Umbilical cord (tissue), 2 donors: ENCODE results near the gene HK2. TPM values are rescaled to one million over a fixed set of nuclear protein-coding genes. Genes with fewer than 3 reads are reported as not detected.
"Not testable (repeated sequence)": the region's sequence is repeated elsewhere in the genome, so short reads cannot be mapped to it uniquely, and the experiment has no call there.

Source experiments
- DNase-seq: peaks from one replicate; pipeline ENCODE4 v3.0.0-alpha.2; 2015; ENCODE audit warnings: low spot score
- total RNA-seq: library from RNA; depleted of rRNA; stranded (reverse); fragments of >200 nt; gene quantifications from one replicate; pipeline ENCODE4 v1.2.3, GENCODE V29; 2014; ENCODE audit warnings: low replicate concordance; ENCODE audit not compliant: insufficient read depth

HK2 gene
- total RNA-seq, 1 donor from 2014 or later: 31.3 TPM

GRCh38 chr2:74895001-74895400, 61.1 kb downstream of the HK2 start:
- no peak for DNase-seq

- DNase-seq: no peak
These were observed 62.3 kb downstream of the HK2 start for GRCh38 chr2:74896232-74896631.

DNA sequence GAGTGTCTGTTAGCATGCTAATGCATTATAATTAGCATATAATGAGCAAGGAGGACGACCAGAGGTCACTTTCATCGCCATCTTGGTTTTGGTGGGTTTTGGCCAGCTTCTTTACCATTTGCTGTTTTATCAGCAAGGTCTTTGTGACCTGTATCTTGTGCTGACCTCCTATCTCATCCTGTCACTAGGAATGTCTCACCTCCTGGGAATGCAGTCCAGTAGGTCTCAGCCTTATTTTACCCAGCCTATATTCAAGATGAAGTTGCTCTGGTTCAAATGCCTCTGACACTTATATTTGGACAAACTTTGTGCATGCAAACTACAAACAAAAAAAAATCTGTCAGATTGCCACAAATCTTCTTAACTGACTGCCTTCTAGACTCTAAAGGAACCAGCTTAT, 66.3 kb downstream of the HK2 start:
- not testable (repeated sequence) for DNase-seq

GRCh38 chr2:74902281-74902860, 68.4 kb downstream of the HK2 start:
- DNase-seq: no peak

DNA sequence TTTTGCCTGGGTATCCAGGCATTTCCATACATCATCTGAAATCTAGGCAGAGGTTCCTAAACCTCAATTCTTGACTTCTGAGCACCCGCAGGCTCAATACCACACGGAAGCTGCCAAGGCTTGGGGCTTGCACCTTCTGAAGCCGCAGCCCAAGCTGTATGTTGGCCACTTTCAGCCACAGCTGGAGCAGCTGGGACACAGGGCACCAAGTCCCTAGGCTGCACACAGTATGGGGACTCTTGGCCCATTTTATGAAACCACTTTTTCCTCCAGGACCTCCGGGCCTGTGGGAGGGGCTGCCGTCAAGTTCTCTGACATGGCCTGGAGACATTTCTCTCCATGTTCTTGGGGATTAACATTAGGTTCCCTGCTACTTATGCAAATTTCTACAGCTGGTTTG, 72.5 kb downstream of the HK2 start:
- DNase-seq: no peak

- DNase-seq: not testable (repeated sequence)
These were observed 73.6 kb downstream of the HK2 start for GRCh38 chr2:74907560-74907959.

DNA sequence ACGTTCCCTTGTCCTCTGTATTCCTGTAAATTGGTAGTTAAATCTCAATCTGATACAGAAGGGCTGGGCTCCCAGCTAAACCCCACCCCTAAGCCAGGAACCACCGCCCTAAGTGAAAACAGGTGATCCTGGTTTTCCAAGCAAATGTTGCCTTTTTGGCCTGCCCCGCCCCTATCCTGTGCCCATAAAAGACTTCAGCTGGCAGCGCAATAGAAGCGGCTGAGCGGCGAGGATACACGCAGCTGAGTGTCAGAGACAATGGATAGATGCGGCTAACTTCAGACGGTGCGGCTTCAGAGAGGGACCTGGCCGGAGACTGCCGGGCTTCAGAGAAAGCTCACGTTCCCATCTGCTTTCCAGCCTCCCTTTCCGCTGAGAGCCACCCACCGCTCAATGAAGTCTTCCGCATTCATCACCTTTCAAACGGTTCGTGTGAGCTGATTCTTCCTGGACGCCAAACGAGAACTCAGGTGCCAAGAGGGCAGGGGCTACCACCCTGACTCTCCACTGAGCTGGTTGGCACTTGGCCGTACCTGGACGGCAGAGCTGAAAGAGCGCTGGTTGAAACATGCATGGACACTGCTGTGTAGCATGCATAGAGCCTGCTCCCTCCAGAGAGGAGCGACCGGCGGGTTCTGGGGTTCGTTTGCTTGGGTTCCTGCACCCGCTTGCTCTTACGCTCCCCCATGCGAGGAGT, 75.0 kb downstream of the HK2 start:
- DNase-seq: no peak

DNA sequence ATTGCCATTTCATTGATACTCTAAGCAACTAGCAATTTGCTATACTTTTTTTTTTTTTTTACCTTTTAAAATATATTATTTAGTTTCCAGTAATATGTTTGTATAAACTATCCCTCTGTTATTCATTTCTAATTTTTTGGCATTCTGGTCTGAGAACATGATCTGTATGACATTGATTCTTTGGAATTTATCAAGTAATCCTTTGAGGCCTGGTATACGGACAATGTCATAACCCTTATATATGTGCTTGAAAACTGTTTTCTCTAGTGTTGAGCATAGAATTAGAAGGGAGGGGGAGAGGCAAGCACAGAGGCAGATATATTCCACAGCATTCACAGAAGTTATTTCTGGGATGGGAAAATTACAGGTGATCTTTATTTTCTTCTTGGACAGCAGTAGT, 76.3 kb downstream of the HK2 start:
- no peak for DNase-seq

- no peak for DNase-seq
These were observed 77.1 kb downstream of the HK2 start for GRCh38 chr2:74911061-74911460.

DNA sequence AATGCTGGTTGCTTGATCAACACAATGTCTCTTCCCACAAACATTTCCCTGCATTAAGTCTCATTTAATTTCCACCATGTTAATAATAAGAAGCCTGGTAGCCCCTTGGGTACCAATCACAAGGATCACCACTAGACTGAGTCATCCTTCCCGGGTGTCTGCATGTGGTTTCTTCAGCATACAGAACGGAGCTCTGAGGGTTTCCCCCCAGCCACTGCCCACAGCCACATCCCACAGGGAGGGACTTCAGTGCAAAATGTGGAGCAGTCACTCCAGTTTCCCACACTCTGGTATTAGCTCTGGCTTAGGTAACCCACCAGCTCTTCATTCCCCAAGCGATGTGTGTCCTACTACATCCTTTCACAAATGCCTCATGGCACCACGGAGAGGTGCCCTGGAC, 81.8 kb downstream of the HK2 start:
- no peak for DNase-seq

DNA sequence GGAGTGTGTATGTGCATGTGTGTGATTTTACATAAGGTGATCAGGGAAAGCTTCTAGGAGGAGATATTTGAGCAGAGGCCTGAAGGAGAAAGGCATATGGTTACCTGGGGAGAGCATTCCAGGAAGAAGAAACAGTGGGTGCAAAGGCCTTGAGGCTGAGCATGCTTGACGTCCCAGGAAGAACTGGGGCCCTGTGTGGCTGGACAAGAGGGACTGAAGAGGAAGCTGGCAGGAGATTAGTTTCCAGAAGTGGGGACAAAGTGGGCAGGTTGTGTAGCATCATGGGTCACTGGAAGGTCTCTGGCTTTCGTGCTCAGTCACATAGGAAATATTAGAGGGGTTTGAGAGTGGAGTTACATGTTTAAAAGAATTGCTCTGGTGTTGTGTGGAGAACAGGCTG, 82.5 kb downstream of the HK2 start:
- DNase-seq: no peak

DNA sequence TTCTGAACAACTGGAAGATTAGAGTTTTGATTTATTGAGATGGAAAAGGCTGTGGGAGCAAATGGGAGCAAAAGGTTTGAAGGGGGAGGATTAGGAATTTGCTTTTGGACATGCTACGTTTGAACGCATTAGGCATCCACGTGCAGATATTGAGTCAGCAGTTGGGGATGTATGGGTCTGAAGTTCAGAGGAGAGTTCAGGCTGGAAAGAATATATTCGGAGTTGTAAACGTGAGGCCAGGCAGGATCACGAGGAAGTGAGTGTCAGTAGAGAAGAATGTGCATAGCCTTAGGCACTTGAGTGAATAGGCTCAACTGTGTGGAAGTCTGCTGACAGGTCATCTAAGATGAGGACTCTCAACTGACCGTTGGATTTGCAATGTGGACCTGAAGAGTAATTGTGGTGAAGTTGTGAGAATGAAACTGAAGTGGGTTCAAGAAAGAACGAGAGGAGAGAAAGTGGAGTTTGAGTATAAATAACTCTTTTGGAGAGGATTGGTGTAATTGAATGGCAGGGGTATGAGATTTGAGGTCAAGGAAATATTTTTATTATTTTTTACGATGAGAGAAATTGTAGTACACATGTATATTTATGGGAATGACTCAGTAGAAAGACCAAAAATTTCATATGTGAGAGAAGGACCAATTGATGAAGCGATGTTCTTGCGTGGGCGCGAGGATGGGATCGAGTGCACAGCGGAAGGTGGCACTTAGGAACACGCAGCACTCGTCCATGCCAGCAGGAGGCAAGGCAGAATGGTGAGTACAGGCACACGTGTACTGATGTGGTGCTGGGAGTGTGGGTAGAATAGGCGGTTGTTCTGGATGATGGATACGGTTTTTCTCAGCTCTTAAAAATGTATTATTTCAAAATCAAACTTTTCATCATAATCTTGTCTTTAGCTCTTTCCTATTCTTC, 84.0 kb downstream of the HK2 start:
- peak; percentile 27 for DNase-seq

DNA sequence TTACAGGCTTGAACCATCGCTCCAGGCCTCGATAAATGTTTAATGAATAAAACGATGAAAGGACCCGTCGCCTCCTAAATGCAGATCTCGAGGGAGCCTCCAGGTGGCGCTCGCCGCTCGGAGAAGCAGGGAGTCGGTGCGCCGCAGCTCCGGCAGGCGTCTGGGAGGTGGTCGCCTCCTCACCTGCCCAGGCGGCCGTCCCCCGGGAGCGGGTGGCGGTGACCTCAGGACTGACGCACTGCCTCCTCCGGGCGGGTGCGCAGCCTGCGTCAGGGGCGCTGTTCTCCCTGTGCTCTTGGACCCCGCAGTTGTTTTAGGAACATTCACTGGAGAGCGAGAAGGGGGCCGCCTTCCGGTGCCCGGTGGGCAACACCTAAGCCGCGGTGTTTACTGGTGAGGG, 85.9 kb downstream of the HK2 start:
- peak; percentile 38 for DNase-seq

DNA sequence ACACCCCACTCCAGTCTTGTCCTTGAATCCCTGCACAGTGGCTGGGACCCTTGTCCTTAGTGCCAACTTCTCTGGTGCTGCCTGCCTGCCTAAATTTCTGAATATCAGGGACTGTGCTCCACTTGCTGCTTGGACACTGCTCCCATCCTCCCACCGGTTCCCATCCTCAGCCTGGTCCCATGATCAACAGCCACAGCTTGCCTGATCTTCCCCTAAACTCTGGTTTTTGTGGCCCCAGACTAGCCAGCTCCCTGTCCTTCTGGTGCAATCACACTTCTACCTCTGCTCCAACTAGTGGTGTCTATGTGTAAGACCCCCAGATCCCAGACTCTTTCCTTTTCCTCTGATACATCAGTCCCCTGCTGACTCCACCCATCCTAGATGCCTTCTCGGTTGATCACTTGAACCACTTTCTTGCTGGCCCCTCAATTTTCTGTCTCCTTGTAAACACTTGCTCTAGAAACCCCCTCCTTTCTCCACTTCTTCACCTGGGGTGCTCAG, 87.4 kb downstream of the HK2 start:
- DNase-seq: no peak

GRCh38 chr2:74922592-74923227, 88.8 kb downstream of the HK2 start:
- peak; percentile 16 for DNase-seq

DNA sequence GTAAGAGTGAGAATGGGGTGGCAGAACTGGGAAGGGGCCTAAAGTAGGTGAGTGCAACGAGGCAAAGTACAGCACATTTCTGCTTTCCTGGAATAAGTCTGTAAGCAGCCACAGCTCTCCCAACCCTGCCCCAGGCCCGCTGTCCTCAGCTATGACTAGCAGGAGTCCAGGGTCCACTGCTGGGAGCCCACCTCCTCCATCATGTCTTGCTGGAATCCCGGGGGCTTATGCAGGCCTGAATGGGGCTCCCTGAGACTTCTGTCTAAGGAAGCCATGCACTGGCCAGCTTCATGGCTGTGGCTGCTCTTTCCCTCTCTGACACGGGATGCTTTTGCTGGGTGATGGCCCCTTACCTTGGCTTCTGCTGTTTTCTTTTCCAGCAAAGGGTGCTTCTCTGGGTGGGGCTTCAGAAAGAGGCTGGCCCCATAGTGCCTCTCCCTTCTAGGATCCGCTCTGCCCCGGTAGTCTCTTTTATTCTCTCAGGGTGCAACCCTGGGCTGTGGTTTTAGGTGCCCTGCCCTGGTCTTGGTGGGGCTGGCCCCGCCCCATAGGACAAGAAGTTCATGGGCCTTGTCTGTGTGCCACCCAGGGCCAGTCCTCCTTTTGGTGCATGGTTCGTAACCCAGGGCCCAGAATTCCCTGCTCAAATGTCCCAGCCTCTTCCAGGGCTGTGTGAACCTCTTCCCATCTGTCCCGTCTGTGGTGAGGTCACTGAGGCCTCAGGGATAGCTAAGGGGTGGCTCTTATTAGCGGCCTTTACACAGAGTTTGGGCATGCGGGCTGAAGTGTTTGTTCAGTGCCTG, 90.7 kb downstream of the HK2 start:
- DNase-seq: no peak

- no peak for DNase-seq
These were observed 91.4 kb downstream of the HK2 start for GRCh38 chr2:74925361-74925786.

- no peak for DNase-seq
These were observed 93.7 kb downstream of the HK2 start for GRCh38 chr2:74927621-74928020.

DNA sequence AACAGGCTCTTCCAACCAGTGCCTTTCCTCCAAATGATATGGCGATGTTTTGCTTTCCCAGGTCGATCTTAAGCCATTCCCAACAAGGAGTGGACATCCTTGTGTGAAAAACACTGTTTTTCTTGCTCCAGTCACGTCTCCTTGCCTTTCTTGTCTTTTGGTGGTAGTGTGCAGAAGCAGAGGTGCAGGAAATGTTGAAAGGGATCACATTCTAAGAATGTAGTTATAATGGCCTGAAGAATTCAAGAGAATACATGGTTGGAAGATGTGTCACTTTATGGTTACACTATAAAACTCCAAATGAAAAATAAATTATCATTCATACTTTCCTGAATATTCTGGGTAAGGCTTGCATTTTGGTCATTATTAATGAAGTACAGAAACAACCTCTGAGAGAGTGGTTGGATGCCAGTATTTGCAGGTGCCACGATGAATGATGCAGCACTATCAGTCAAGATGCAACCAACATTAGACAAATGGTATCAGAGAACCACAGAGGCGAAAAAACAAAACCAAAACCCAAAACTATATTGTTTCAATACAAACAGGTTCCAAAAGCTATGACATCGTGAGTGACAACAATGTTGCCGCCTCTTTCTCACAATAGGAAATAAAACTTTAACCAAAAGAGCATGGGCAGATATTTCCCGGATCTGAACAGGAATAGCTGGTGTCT, 97.0 kb downstream of the HK2 start:
- no peak for DNase-seq

DNA sequence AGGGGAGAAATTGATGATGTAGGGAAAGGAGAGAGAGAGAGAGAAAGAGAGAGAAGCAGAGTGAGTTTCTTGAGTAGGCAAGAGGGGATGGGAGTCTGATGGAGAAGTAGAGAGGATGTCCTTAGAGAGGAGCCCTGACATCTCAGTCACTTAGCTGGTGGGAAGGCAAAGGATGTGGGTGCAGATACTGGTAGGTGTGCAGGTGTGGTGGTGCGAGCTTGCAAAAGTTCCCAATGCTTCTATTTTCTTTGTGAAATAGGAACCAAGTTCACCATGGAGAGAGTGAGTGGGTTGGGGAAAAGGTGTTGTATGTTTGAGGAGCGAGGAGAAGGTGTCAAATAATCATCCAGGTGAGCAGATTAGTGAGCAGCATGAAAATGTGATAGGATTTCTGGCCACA, 98.0 kb downstream of the HK2 start:
- DNase-seq: no peak
